OCI-LY3 (cell line): Measurements from ENCODE around the gene NR3C1.

ENCODE experiments used
- CTCF ChIP-seq: fragments of 200-600, 300-600 bp; sonication (generic); IDR thresholded peaks from 2 replicates; pipeline ENCODE4 v1.5.1; 2014; ENCODE audit warnings: antibody characterized with exemption, low read length, low read depth
- EZH2phosphoT487 ChIP-seq: fragments of 200-600 bp; shearing (Covaris generic); IDR thresholded peaks from 2 replicates; pipeline ENCODE4 v1.6.1; 2018; ENCODE audit warnings: antibody characterized with exemption, mixed run types, low read depth

- TF ChIP-seq CTCF (no peak), EZH2phosphoT487 (no peak)
Measured at GRCh38 chr5:143314099-143314498, 89.4 kb downstream of the NR3C1 start.
